HEK293 (cell line): ENCODE measurements around the gene SAP25.
A peak's percentile ranks its signal among the peaks of the same experiment; 100 is the strongest.

Experiments
- CTCF ChIA-PET: fragments of 350-600 bp; formaldehyde crosslinking; extraction: SDS; loops from one replicate; lab custom pipeline; 2021; ENCODE audit warnings: antibody characterized with exemption; lab: Yijun Ruan, JAX
- POLR2A ChIA-PET: fragments of 300-600 bp; formaldehyde crosslinking; extraction: SDS; loops from one replicate; lab custom pipeline; 2020; ENCODE audit warnings: antibody characterized with exemption, inconsistent platforms; lab: Yijun Ruan, JAX
- H3K27ac ChIP-seq: fragments of 200-500 bp; sonication (Bioruptor generic); 2 replicates; pipeline ENCODE4 v1.5.1; 2014; ENCODE audit warnings: low read depth, low read length, control low read depth, inconsistent platforms; ENCODE audit errors: extremely low read depth
- H3K36me3 ChIP-seq, 2 experiments: fragments of 200-500 bp in 1 of 2; sonication (Bioruptor generic) in 1 of 2; 1 replicate in 1 of 2; 2 replicates in 1 of 2; pipeline ENCODE4 v1.5.1; 2014 to 2017; ENCODE audit warnings: inconsistent platforms in 2 of 2, low read length in 2 of 2; ENCODE audit not compliant: control insufficient read depth in 2 of 2, insufficient read depth in 1 of 2
- H3K4me1 ChIP-seq: fragments of 200-500 bp; sonication (Bioruptor generic); 2 replicates; pipeline ENCODE4 v1.5.1; 2014; ENCODE audit warnings: mild to moderate bottlenecking, low read length, inconsistent platforms; ENCODE audit not compliant: control insufficient read depth, insufficient read depth
- H3K4me3 ChIP-seq: 2 replicates; pipeline ENCODE4 v1.5.1; 2011; ENCODE audit warnings: low read depth, mild to moderate bottlenecking, control low read depth, low read length, moderate library complexity
- H3K9me3 ChIP-seq: fragments of 200-500 bp; sonication (Bioruptor generic); 2 replicates; pipeline ENCODE4 v1.5.1; 2014; ENCODE audit warnings: low read depth, low read length, inconsistent platforms; ENCODE audit not compliant: control insufficient read depth, insufficient read depth
- BCL11B ChIP-seq: fragments of 450-650 bp; formaldehyde crosslinking; IDR thresholded peaks from 2 replicates; pipeline ENCODE4 v1.5.1; 2016; ENCODE audit warnings: low read depth, missing biosample characterization, missing genetic modification characterization
- CTCF ChIP-seq: fragments of 450-650 bp; formaldehyde crosslinking; IDR thresholded peaks from 2 replicates; pipeline ENCODE4 v1.5.1; 2016; ENCODE audit warnings: missing biosample characterization, missing genetic modification characterization
- GLI4 ChIP-seq: fragments of 450-650 bp; formaldehyde crosslinking; IDR thresholded peaks from 2 replicates; pipeline ENCODE4 v1.5.1; 2016; ENCODE audit warnings: missing biosample characterization, missing genetic modification characterization
- GLIS2 ChIP-seq: fragments of 450-650 bp; formaldehyde crosslinking; IDR thresholded peaks from 2 replicates; pipeline ENCODE4 v1.5.1; 2016; ENCODE audit warnings: missing biosample characterization, missing genetic modification characterization
- PATZ1 ChIP-seq: fragments of 450-650 bp; formaldehyde crosslinking; IDR thresholded peaks from 2 replicates; pipeline ENCODE4 v1.5.1; 2016; ENCODE audit warnings: missing biosample characterization, missing genetic modification characterization
- PRDM4 ChIP-seq: fragments of 450-650 bp; formaldehyde crosslinking; IDR thresholded peaks from 2 replicates; pipeline ENCODE4 v1.5.1; 2017; ENCODE audit warnings: missing biosample characterization, missing genetic modification characterization
- ZBTB20 ChIP-seq: fragments of 450-650 bp; formaldehyde crosslinking; IDR thresholded peaks from 2 replicates; pipeline ENCODE4 v1.5.1; 2016; ENCODE audit warnings: missing biosample characterization, missing genetic modification characterization
- ZNF24 ChIP-seq: fragments of 450-650 bp; formaldehyde crosslinking; IDR thresholded peaks from 2 replicates; pipeline ENCODE4 v1.5.1; 2016; ENCODE audit warnings: missing biosample characterization, missing genetic modification characterization
- ZNF398 ChIP-seq: fragments of 450-650 bp; formaldehyde crosslinking; IDR thresholded peaks from 2 replicates; pipeline ENCODE4 v1.5.1; 2017; ENCODE audit warnings: missing biosample characterization, missing genetic modification characterization
- ZNF596 ChIP-seq: fragments of 450-650 bp; IDR thresholded peaks from 2 replicates; pipeline ENCODE4 v1.5.0; 2018; ENCODE audit warnings: missing biosample characterization, mild to moderate bottlenecking, missing genetic modification characterization, moderate library complexity
- ZNF837 ChIP-seq: fragments of 450-650 bp; formaldehyde crosslinking; IDR thresholded peaks from 2 replicates; pipeline ENCODE4 v1.5.1; 2016; ENCODE audit warnings: missing biosample characterization, missing genetic modification characterization

SAP25 gene

GRCh38 chr7:100572949-100573675 lies 588 bp downstream of the SAP25 start:
- H3K36me3 ChIP-seq, result peaks cover 0 to 23% of the 10 kb centered on the region in 2 experiments; a peak in 1 of 3 replicates
- no peak for TF ChIP-seq ZNF596
- TF ChIP-seq GLIS2, result peak; percentile 35
- no peak for TF ChIP-seq ZNF398 (tag by site-specific recombination)
- no peak for TF ChIP-seq ZNF837 (tag by site-specific recombination)
- TF ChIP-seq PATZ1, result peak; percentile 18; the same call in 1 of the 2 replicates
- no peak overlapping the region for H3K27ac ChIP-seq
- ChIA-PET CTCF (interaction anchor here (1.5 kb wide), 1 partner anchor 9 kb away, joined by 6 read pairs; no protein-coding TSS in a partner anchor), POLR2A (interaction anchor here (0.6 to 1.7 kb wide), 3 partner anchors 8 to 13 kb away, joined by 3 to 10 read pairs (median 3); partner anchors contain the start of genes FBXO24 and LRCH4)
- peaks cover 2% of the 10 kb centered on the region; the same call in 1 of the 2 replicates for H3K4me1 ChIP-seq
- no peaks in the 10 kb centered on the region for H3K9me3 ChIP-seq
- no peak overlapping the region for H3K4me3 ChIP-seq

GRCh38 chr7:100572281-100572948 lies 1.3 kb downstream of the SAP25 start:
- no peak overlapping the region for H3K27ac ChIP-seq
- peaks cover 2% of the 10 kb centered on the region; the same call in 1 of the 2 replicates for H3K4me1 ChIP-seq
- H3K4me3 ChIP-seq, result no peak overlapping the region
- TF ChIP-seq ZNF24 (tag by site-specific recombination), result no peak
- TF ChIP-seq BCL11B (tag by site-specific recombination), result 0 out of 2 replicates have a peak, but pooled peaks have one; percentile 19
- peak; percentile 97 for TF ChIP-seq PRDM4 (tag by site-specific recombination)
- TF ChIP-seq GLIS2, result 0 out of 2 replicates have a peak, but pooled peaks have one; percentile 9
- TF ChIP-seq ZBTB20 (tag by site-specific recombination), result peak; percentile 16; the same call in 1 of the 2 replicates
- 0 out of 2 replicates have a peak, but pooled peaks have one; percentile 8 for TF ChIP-seq CTCF (tag by site-specific recombination)
- no peak for TF ChIP-seq GLI4 (tag by site-specific recombination)
- POLR2A ChIA-PET, result interaction anchor here (0.6 to 1.7 kb wide), 3 partner anchors 8 to 14 kb away, joined by 3 to 10 read pairs (median 3); partner anchors contain the start of genes FBXO24 and LRCH4
- no peaks in the 10 kb centered on the region for H3K9me3 ChIP-seq
- H3K36me3 ChIP-seq, result peaks cover 0 to 16% of the 10 kb centered on the region in 2 experiments; a peak in 1 of 3 replicates
- CTCF ChIA-PET, result interaction anchor here (1.5 kb wide), 1 partner anchor 9 kb away, joined by 6 read pairs; no protein-coding TSS in a partner anchor
